Muscle of back (tissue), 10 donors: Measurements from ENCODE around the gene RYR1. TPM values are rescaled to one million over a fixed set of nuclear protein-coding genes. Genes with fewer than 3 reads are reported as not detected.

Source experiments
- polyA plus RNA-seq, 10 donors: library from polyadenylated mRNA; unstranded; fragments of 120-200 nt; gene quantifications; one replicate each; pipeline ENCODE4 v1.2.1, GENCODE V29; 2013; ENCODE audit not compliant: insufficient read length in 10 of 10

RYR1 gene
- polyA plus RNA-seq, 10 donors, result 269 to 630 (median 491) TPM

Other genes starting within 250 kb of the RYR1 start
- gene DPF1, start 209.5 kb upstream of the RYR1 start, polyA plus RNA-seq, result 1 to 10 TPM; 2.3 to 5.5 (median 3.4) TPM
- 10 to 100 TPM in 7 of 10 donors, 1 to 10 TPM in 3; 7.4 to 18.7 (median 14.5) TPM for gene PPP1R14A, start 177.3 kb upstream of the RYR1 start, polyA plus RNA-seq
- 10 to 100 TPM in 2 of 10 donors, 1 to 10 TPM in 8; 1.9 to 36.3 (median 4.5) TPM for gene SPINT2, start 169.1 kb upstream of the RYR1 start, polyA plus RNA-seq
- gene C19orf33, start 129.4 kb upstream of the RYR1 start, polyA plus RNA-seq, result 1 to 10 TPM in 3 of 10 donors, under 1 TPM in 4, not detected in 3; 0.48 to 7.4 (median 0.81) TPM
- gene YIF1B, start 117.7 kb upstream of the RYR1 start, polyA plus RNA-seq, result 10 to 100 TPM; 20.4 to 33.6 (median 24.6) TPM
- 1 to 10 TPM; 1.9 to 3.4 (median 2.5) TPM for gene KCNK6, start 113.8 kb upstream of the RYR1 start, polyA plus RNA-seq
- 1 to 10 TPM; 1.6 to 4.3 (median 2.3) TPM for gene CATSPERG, start 97.9 kb upstream of the RYR1 start, polyA plus RNA-seq
- gene PSMD8, start 59.1 kb upstream of the RYR1 start, polyA plus RNA-seq, result 100 to 1,000 TPM; 111 to 143 (median 121) TPM
- 1 to 10 TPM in 1 of 10 donors, under 1 TPM in 5, not detected in 4; 0.13 to 1.4 (median 0.22) TPM for gene GGN, start 45.7 kb upstream of the RYR1 start, polyA plus RNA-seq
- gene SPRED3, start 45.0 kb upstream of the RYR1 start, polyA plus RNA-seq, result under 1 TPM; 0.20 to 0.91 (median 0.37) TPM
- gene FAM98C, start 30.6 kb upstream of the RYR1 start, polyA plus RNA-seq, result 10 to 100 TPM in 2 of 10 donors, 1 to 10 TPM in 8; 5.6 to 11.1 (median 8.6) TPM
- 1 to 10 TPM; 1.5 to 2.8 (median 1.9) TPM for gene RASGRP4, start 7.5 kb upstream of the RYR1 start, polyA plus RNA-seq
- 10 to 100 TPM in 4 of 10 donors, 1 to 10 TPM in 6; 2.7 to 19.2 (median 9.1) TPM for gene MAP4K1, start 184.3 kb downstream of the RYR1 start, polyA plus RNA-seq
- 100 to 1,000 TPM; 343 to 391 (median 353) TPM for gene EIF3K, start 185.5 kb downstream of the RYR1 start, polyA plus RNA-seq
- 100 to 1,000 TPM; 173 to 278 (median 195) TPM for gene ACTN4, start 214.0 kb downstream of the RYR1 start, polyA plus RNA-seq